SK-N-SH (cell line): ENCODE data around the gene ADK. TPM values are rescaled to one million over a fixed set of nuclear protein-coding genes. Genes with fewer than 3 reads are reported as not detected.

Experiments used
- CTCF ChIA-PET: fragments of 300-600, 350-600 bp; formaldehyde crosslinking; extraction: SDS; loops from one replicate; lab custom pipeline; 2021; lab: Yijun Ruan, JAX
- POLR2A ChIA-PET: fragments of 350-600 bp; sonication (Branson Sonifier 250); formaldehyde crosslinking; extraction: SDS; loops from one replicate; lab custom pipeline; 2020; ENCODE audit warnings: antibody characterized with exemption, inconsistent platforms; lab: Yijun Ruan, JAX
- DNase-seq: peaks from one replicate; pipeline ENCODE4 v3.0.0; 2012
- H2AFZ ChIP-seq: fragments of 200-600 bp; sonication (generic); 2 replicates; pipeline ENCODE4 v1.8.1; 2016; ENCODE audit warnings: antibody characterized with exemption, mild to moderate bottlenecking, low read depth
- H3F3A ChIP-seq: fragments of 200-600 bp; sonication (generic); replicated peaks from 2 replicates; pipeline ENCODE3; 2016; ENCODE audit warnings: antibody characterized with exemption, mild to moderate bottlenecking; ENCODE audit not compliant: insufficient read depth
- H3K27ac ChIP-seq, 2 experiments: fragments of 200-500 bp in 1 of 2; fragments of 200-600 bp in 1 of 2; sonication (Bioruptor generic) in 1 of 2; sonication (generic), shearing (Covaris generic) in 1 of 2; 2 replicates each; pipeline versions ENCODE4 v1.5.1 to v1.6.1; 2014 to 2016; ENCODE audit warnings: low read depth in 2 of 2, inconsistent platforms in 1 of 2, low read length in 1 of 2, mild to moderate bottlenecking in 1 of 2, mixed read lengths in 1 of 2
- H3K27me3 ChIP-seq: fragments of 200-600 bp; sonication (generic), shearing (Covaris generic); 2 replicates; pipeline ENCODE4 v1.6.1; 2016; ENCODE audit warnings: mixed run types; ENCODE audit not compliant: insufficient read depth
- H3K36me3 ChIP-seq, 2 experiments: fragments of 200-500 bp in 1 of 2; fragments of 200-600 bp in 1 of 2; sonication (Bioruptor generic) in 1 of 2; sonication (generic) in 1 of 2; replicated peaks in 1 of 2; 2 replicates each; pipeline versions ENCODE3 to v1.5.1; 2014 to 2016; ENCODE audit warnings: low read length in 1 of 2, mild to moderate bottlenecking in 1 of 2; ENCODE audit not compliant: insufficient read depth in 2 of 2, control insufficient read depth in 1 of 2
- H3K4me1 ChIP-seq, 2 experiments: fragments of 200-500 bp in 1 of 2; fragments of 200-600 bp in 1 of 2; sonication (Bioruptor generic) in 1 of 2; sonication (generic), shearing (Covaris generic) in 1 of 2; 2 replicates each; pipeline versions ENCODE4 v1.5.1 to v1.6.1; 2014 to 2016; ENCODE audit warnings: low read depth in 1 of 2, low read length in 1 of 2, mixed run types in 1 of 2; ENCODE audit not compliant: insufficient read depth in 2 of 2, control insufficient read depth in 1 of 2
- H3K4me2 ChIP-seq: fragments of 200-600 bp; sonication (generic), shearing (Covaris generic); 2 replicates; pipeline ENCODE4 v1.6.1; 2017; ENCODE audit warnings: mixed run types
- H3K4me3 ChIP-seq, 2 experiments: fragments of 200-500 bp in 1 of 2; fragments of 200-600 bp in 1 of 2; sonication (Bioruptor generic) in 1 of 2; sonication (generic), shearing (Covaris generic) in 1 of 2; 2 replicates each; pipeline versions ENCODE4 v1.5.1 to v1.8.1; 2014 to 2016; ENCODE audit warnings: low read depth in 2 of 2, inconsistent platforms in 1 of 2, low read length in 1 of 2, mild to moderate bottlenecking in 1 of 2, mixed read lengths in 1 of 2, moderate library complexity in 1 of 2
- H3K79me2 ChIP-seq: fragments of 200-600 bp; sonication (generic); 2 replicates; pipeline ENCODE4 v1.8.1; 2017; ENCODE audit warnings: mild to moderate bottlenecking; ENCODE audit not compliant: insufficient read depth
- H3K9ac ChIP-seq: fragments of 200-600 bp; sonication (generic); 2 replicates; pipeline ENCODE4 v1.6.1; 2017; ENCODE audit warnings: mixed run types
- H3K9me2 ChIP-seq: fragments of 200-600 bp; sonication (generic); 2 replicates; pipeline ENCODE4 v1.6.1; 2017; ENCODE audit warnings: mixed run types
- H3K9me3 ChIP-seq: fragments of 200-600 bp; sonication (generic); 2 replicates; pipeline ENCODE4 v1.6.1; 2017; ENCODE audit warnings: mixed run types, mild to moderate bottlenecking, moderate library complexity
- H4K20me1 ChIP-seq: fragments of 200-600 bp; sonication (generic); 2 replicates; pipeline ENCODE4 v1.6.1; 2017; ENCODE audit warnings: mild to moderate bottlenecking, mixed run types; ENCODE audit not compliant: insufficient read depth
- FOXJ3 ChIP-seq: sonication (generic); formaldehyde crosslinking; IDR thresholded peaks from 2 replicates; pipeline ENCODE4 v1.5.1; 2020; ENCODE audit warnings: mild to moderate bottlenecking, missing genetic modification reagents
- GABPA ChIP-seq: IDR thresholded peaks from 2 replicates; pipeline ENCODE4 v1.4.0; 2012; ENCODE audit warnings: low read depth, mild to moderate bottlenecking
- NRF1 ChIP-seq: IDR thresholded peaks from 2 replicates; pipeline ENCODE4 v1.6.1; 2012; ENCODE audit warnings: low read depth, mild to moderate bottlenecking, low read length
- REST ChIP-seq: IDR thresholded peaks from 2 replicates; pipeline ENCODE4 v1.6.1; 2012; ENCODE audit warnings: mild to moderate bottlenecking, low read depth, low read length, moderate library complexity
- SIN3A ChIP-seq: IDR thresholded peaks from 2 replicates; pipeline ENCODE4 v1.6.1; 2012; ENCODE audit warnings: low read depth, mild to moderate bottlenecking, low read length, moderate library complexity, borderline replicate concordance
- TAF1 ChIP-seq: IDR thresholded peaks from 2 replicates; pipeline ENCODE4 v1.6.1; 2012; ENCODE audit warnings: low read depth, mild to moderate bottlenecking, low read length, moderate library complexity, borderline replicate concordance
- TCF12 ChIP-seq: IDR thresholded peaks from 2 replicates; pipeline ENCODE4 v1.4.0; 2012
- USF2 ChIP-seq: fragments of 150-350 bp; IDR thresholded peaks from 2 replicates; pipeline ENCODE4 v1.6.1; 2017; ENCODE audit warnings: antibody characterized with exemption, low read length, low read depth, borderline replicate concordance
- WGBS: methylation state at CpG from one replicate; pipeline ENCODE4 v1.1.6; 2017; ENCODE audit warnings: low lambda C conversion rate; 5-methylcytosine and 5-hydroxymethylcytosine counted together
- polyA plus RNA-seq, 3 experiments: library from polyadenylated mRNA; depleted of rRNA; stranded (reverse); fragments of >200 nt; gene quantifications; 2 replicates each; pipeline ENCODE4 v1.2.3, GENCODE V29; 2012
- TF ChIP-seq, protein P1 (sequence below): IDR thresholded peaks from 2 replicates; pipeline ENCODE4 v1.4.0; 2012; ENCODE audit warnings: low read depth
- TF ChIP-seq, protein P2 (sequence below): IDR thresholded peaks from 2 replicates; pipeline ENCODE4 v1.4.0; 2012; ENCODE audit warnings: low read depth, borderline replicate concordance

Gene ADK
- polyA plus RNA-seq, 1 of the 3 experiments (the other 2 are of a cell fraction) = 25.1 TPM

DNA sequence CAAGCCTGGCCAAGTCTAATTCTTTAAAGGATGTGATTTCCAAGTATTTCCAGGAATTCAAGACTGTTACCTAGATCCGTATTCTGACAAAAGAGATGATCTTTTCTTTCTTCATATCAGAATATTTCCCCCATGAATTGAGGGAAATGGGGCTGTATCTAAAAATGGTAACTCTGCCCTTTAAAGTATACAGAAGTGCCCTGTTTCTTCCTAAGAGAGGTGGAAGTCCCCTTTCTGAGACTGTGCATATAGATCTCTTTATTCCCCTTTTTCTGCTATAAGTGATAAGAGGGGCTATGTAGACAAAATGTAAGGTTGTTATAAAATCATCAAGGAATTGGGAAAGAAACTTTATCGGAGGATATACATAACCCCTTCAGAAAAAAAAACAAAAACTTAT, 388.3 kb downstream of the ADK start:
- CTCF ChIA-PET = no interaction called here
- H3K9me3 ChIP-seq = no peaks in the 10 kb centered on the region

More for the DNA sequence above, 388.3 kb downstream of the ADK start:
- H3K9ac ChIP-seq = no peak overlapping the region
- H3K27ac ChIP-seq = no peak overlapping the region
- WGBS = 98% methylated on average over 2 of the region's 2 CpGs
- TF ChIP-seq TCF12 = no peak
- TF ChIP-seq, protein P1, sequence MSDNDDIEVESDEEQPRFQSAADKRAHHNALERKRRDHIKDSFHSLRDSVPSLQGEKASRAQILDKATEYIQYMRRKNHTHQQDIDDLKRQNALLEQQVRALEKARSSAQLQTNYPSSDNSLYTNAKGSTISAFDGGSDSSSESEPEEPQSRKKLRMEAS = no peak
- TF ChIP-seq REST = no peak
- no peak for TF ChIP-seq USF2
- TF ChIP-seq, protein P2, sequence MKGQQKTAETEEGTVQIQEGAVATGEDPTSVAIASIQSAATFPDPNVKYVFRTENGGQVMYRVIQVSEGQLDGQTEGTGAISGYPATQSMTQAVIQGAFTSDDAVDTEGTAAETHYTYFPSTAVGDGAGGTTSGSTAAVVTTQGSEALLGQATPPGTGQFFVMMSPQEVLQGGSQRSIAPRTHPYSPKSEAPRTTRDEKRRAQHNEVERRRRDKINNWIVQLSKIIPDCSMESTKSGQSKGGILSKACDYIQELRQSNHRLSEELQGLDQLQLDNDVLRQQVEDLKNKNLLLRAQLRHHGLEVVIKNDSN = no peak
- no peak for TF ChIP-seq GABPA
- TF ChIP-seq SIN3A = no peak
- no peak for TF ChIP-seq TAF1
- TF ChIP-seq FOXJ3 (CRISPR knock-in tag) = no peak
- no peak for TF ChIP-seq NRF1
- TF ChIP-seq, all 33 proteins: peak for 0
- H3K36me3 ChIP-seq = peaks cover 0 to 4% of the 10 kb centered on the region in 2 experiments
- no peaks in the 10 kb centered on the region for H3K27me3 ChIP-seq
- no peak overlapping the region for H3K4me2 ChIP-seq
- no peak for DNase-seq
- H3K4me1 ChIP-seq = peaks cover 0 to 4% of the 10 kb centered on the region in 2 experiments; a peak in 1 of 4 replicates
- H4K20me1 ChIP-seq = no peaks in the 10 kb centered on the region
- H3F3A ChIP-seq = no peaks in the 10 kb centered on the region
- no peaks in the 10 kb centered on the region for H3K79me2 ChIP-seq
- H3K4me3 ChIP-seq = no peak overlapping the region
- H3K9me2 ChIP-seq = no peaks in the 10 kb centered on the region
- H2AFZ ChIP-seq = no peak overlapping the region
- POLR2A ChIA-PET = no interaction called here
